Measurements from ENCODE around the gene PPP1CA.

The PPP1CA gene

GRCh38 chr11:67369275-67369674 lies 32.4 kb downstream of the PPP1CA start:
- no peak for DNase-seq (ENCODE audit: low read depth)
- TF ChIP-seq CTCF (conservative IDR thresholded peaks at IDR 0.05; ENCODE audit: low read depth, low read length), result no peak
- H3K4me3 ChIP-seq (ENCODE audit: low read length), result no peak overlapping the region

- no peak for DNase-seq (ENCODE audit: low read depth)
- H3K4me3 ChIP-seq (ENCODE audit: low read length), result no peak overlapping the region
- no peak for TF ChIP-seq CTCF (conservative IDR thresholded peaks at IDR 0.05; ENCODE audit: low read depth, low read length)
These were observed 33.0 kb downstream of the PPP1CA start for GRCh38 chr11:67368621-67369020.

- DNase-seq (ENCODE audit: low read depth), result no peak
- no peak for TF ChIP-seq CTCF (conservative IDR thresholded peaks at IDR 0.05; ENCODE audit: low read depth, low read length)
- H3K4me3 ChIP-seq (ENCODE audit: low read length), result no peak overlapping the region
These were observed 33.9 kb downstream of the PPP1CA start for GRCh38 chr11:67367761-67368227.

GRCh38 chr11:67366961-67367760 lies 34.5 kb downstream of the PPP1CA start:
- TF ChIP-seq CTCF (conservative IDR thresholded peaks at IDR 0.05; ENCODE audit: low read depth, low read length), result no peak
- DNase-seq (ENCODE audit: low read depth), result no peak
- H3K4me3 ChIP-seq (ENCODE audit: low read length), result no peak overlapping the region

- H3K4me3 ChIP-seq (ENCODE audit: low read length), result no peak overlapping the region
- no peak for DNase-seq (ENCODE audit: low read depth)
- TF ChIP-seq CTCF (conservative IDR thresholded peaks at IDR 0.05; ENCODE audit: low read depth, low read length), result no peak
These were observed 35.1 kb downstream of the PPP1CA start for GRCh38 chr11:67366546-67366945.

- DNase-seq (ENCODE audit: low read depth), result no peak
- no peak for TF ChIP-seq CTCF (conservative IDR thresholded peaks at IDR 0.05; ENCODE audit: low read depth, low read length)
- no peak overlapping the region for H3K4me3 ChIP-seq (ENCODE audit: low read length)
These were observed 35.8 kb downstream of the PPP1CA start for GRCh38 chr11:67365736-67366444.
